Measurements from ENCODE around the gene POLR2C.

POLR2C gene

GRCh38 chr16:57452021-57452420, 10.5 kb upstream of the POLR2C start:
- DNase-seq = no peak

- no peak for DNase-seq
Measured at GRCh38 chr16:57462978-57463362, 491 bp downstream of the POLR2C start.

GRCh38 chr16:57464523-57464922, 2.0 kb downstream of the POLR2C start:
- no peak for DNase-seq

GRCh38 chr16:57468346-57468745, 5.9 kb downstream of the POLR2C start:
- DNase-seq = no peak

- DNase-seq = no peak
Measured at GRCh38 chr16:57469046-57469445, 6.6 kb downstream of the POLR2C start.

- no peak for DNase-seq
Measured at GRCh38 chr16:57469917-57470470, 7.5 kb downstream of the POLR2C start.

- no peak for DNase-seq
Measured at GRCh38 chr16:57470711-57471110, 8.2 kb downstream of the POLR2C start.

- no peak for DNase-seq
Measured at GRCh38 chr16:57471209-57471608, 8.7 kb downstream of the POLR2C start.

GRCh38 chr16:57471852-57472664, 9.6 kb downstream of the POLR2C start:
- DNase-seq = no peak

GRCh38 chr16:57472665-57473060, 10.2 kb downstream of the POLR2C start:
- DNase-seq = peak in 1 of 2 experiments; percentile 15

- DNase-seq = no peak
Measured at GRCh38 chr16:57473176-57473840, 10.8 kb downstream of the POLR2C start.

GRCh38 chr16:57473906-57474305, 11.4 kb downstream of the POLR2C start:
- no peak for DNase-seq

GRCh38 chr16:57474671-57475661, 12.5 kb downstream of the POLR2C start:
- no peak for DNase-seq

- DNase-seq = no peak
Measured at GRCh38 chr16:57475711-57476339, 13.3 kb downstream of the POLR2C start.

GRCh38 chr16:57476546-57477410, 14.3 kb downstream of the POLR2C start:
- DNase-seq = no peak

- DNase-seq = no peak
Measured at GRCh38 chr16:57477531-57478202, 15.2 kb downstream of the POLR2C start.

GRCh38 chr16:57478396-57479204, 16.1 kb downstream of the POLR2C start:
- no peak for DNase-seq

GRCh38 chr16:57479205-57479975, 16.9 kb downstream of the POLR2C start:
- no peak for DNase-seq

All from SW 1271 (cell line).